DOHH2 (cell line): ENCODE results near the gene NTS.
A peak's percentile ranks its signal among the peaks of the same experiment; 100 is the strongest.

Experiments used
- H3F3A ChIP-seq: fragments of 200-600 bp; sonication (generic), shearing (Covaris generic); 2 replicates; pipeline ENCODE4 v1.6.0; 2016; ENCODE audit warnings: antibody characterized with exemption, mild to moderate bottlenecking; ENCODE audit not compliant: control insufficient read depth, insufficient read depth
- H3K27ac ChIP-seq: fragments of 200-600 bp; sonication (generic); 2 replicates; pipeline ENCODE4 v1.5.1; 2014; ENCODE audit warnings: low read depth, mild to moderate bottlenecking, low read length, moderate library complexity
- H3K27me3 ChIP-seq: fragments of 200-600 bp; sonication (generic); 2 replicates; pipeline ENCODE4 v1.6.1; 2014; ENCODE audit warnings: mild to moderate bottlenecking, low read length, mixed read lengths; ENCODE audit not compliant: control insufficient read depth
- H3K36me3 ChIP-seq: fragments of 200-600 bp; sonication (generic); 2 replicates; pipeline ENCODE4 v1.6.1; 2014; ENCODE audit warnings: mild to moderate bottlenecking, low read length, moderate library complexity, mixed read lengths; ENCODE audit not compliant: control insufficient read depth
- H3K4me1 ChIP-seq: fragments of 200-600 bp; sonication (generic); 2 replicates; pipeline ENCODE4 v1.6.1; 2014; ENCODE audit warnings: mild to moderate bottlenecking, low read length, mixed read lengths; ENCODE audit not compliant: control insufficient read depth
- H3K4me2 ChIP-seq: fragments of 200-600 bp; sonication (generic); 2 replicates; pipeline ENCODE4 v1.6.0; 2014; ENCODE audit warnings: mild to moderate bottlenecking, low read length, moderate library complexity
- H3K4me3 ChIP-seq: fragments of 200-600 bp; sonication (generic); 2 replicates; pipeline ENCODE4 v1.5.1; 2014; ENCODE audit warnings: mild to moderate bottlenecking, low read length, mixed read lengths
- H3K79me2 ChIP-seq: fragments of 200-600 bp; sonication (generic); 2 replicates; pipeline ENCODE4 v1.6.1; 2014; ENCODE audit warnings: mild to moderate bottlenecking, low read length, mixed read lengths; ENCODE audit not compliant: control insufficient read depth
- H3K9me2 ChIP-seq: fragments of 200-600 bp; sonication (generic); replicated peaks from 2 replicates; pipeline ENCODE4 v1.6.1; 2014; ENCODE audit warnings: mild to moderate bottlenecking, low read length, mixed read lengths; ENCODE audit not compliant: control insufficient read depth
- H3K9me3 ChIP-seq: fragments of 200-600 bp; sonication (generic); 2 replicates; pipeline ENCODE4 v1.6.1; 2014; ENCODE audit warnings: antibody characterized with exemption, low read length, mixed read lengths; ENCODE audit not compliant: control insufficient read depth, insufficient read depth
- H4K20me1 ChIP-seq: fragments of 200-600 bp; sonication (generic); 2 replicates; pipeline ENCODE4 v1.6.0; 2014; ENCODE audit warnings: low read depth, mild to moderate bottlenecking, antibody characterized with exemption, low read length, moderate library complexity; ENCODE audit not compliant: control insufficient read depth, insufficient read depth
- CTCF ChIP-seq: fragments of 200-600 bp; sonication (generic); IDR thresholded peaks from one replicate; pipeline ENCODE4 v1.5.1; 2014; ENCODE audit warnings: antibody characterized with exemption, mild to moderate bottlenecking, low read depth, low read length; ENCODE audit not compliant: poor library complexity, severe bottlenecking
- EZH2phosphoT487 ChIP-seq: fragments of 200-600 bp; sonication (generic); IDR thresholded peaks from 2 replicates; pipeline ENCODE4 v1.6.1; 2017; ENCODE audit warnings: borderline replicate concordance, mild to moderate bottlenecking, antibody characterized with exemption, low read length, moderate library complexity, mixed read lengths

Gene NTS

GRCh38 chr12:85874031-85874461 is at the start of gene NTS:
Gene NTS (plus strand): TSS chr12:85874295. CDS start chr12:85874404, 109 bp downstream.
- no peaks in the 10 kb centered on the region for H4K20me1 ChIP-seq
- H3K79me2 ChIP-seq: no peaks in the 10 kb centered on the region
- no peak within 1 kb of the TSS for H3K27ac ChIP-seq
- H3K36me3 ChIP-seq: no peaks in the 10 kb centered on the region
- H3K4me1 ChIP-seq: 0 out of 2 replicates have a peak, but pooled peaks cover 3% of the 10 kb centered on the region
- H3K4me3 ChIP-seq: no peak within 1 kb of the TSS
- 0 out of 2 replicates have a peak within 1 kb of the TSS, but pooled peaks have one; percentile 7 for H3K4me2 ChIP-seq
- no peaks in the 10 kb centered on the region for H3K9me2 ChIP-seq
- no peaks in the 10 kb centered on the region for H3F3A ChIP-seq
- TF ChIP-seq EZH2phosphoT487: no peak
- TF ChIP-seq CTCF: no peak
- no peaks in the 10 kb centered on the region; the same call in 1 of the 2 replicates for H3K27me3 ChIP-seq
- no peaks in the 10 kb centered on the region for H3K9me3 ChIP-seq

- Histone ChIP-seq H3K27ac (no peak overlapping the region), H4K20me1 (no peaks in the 10 kb centered on the region), H3K79me2 (no peaks in the 10 kb centered on the region), H3K9me3 (no peaks in the 10 kb centered on the region), H3K4me1 (no peaks in the 10 kb centered on the region), H3K9me2 (no peaks in the 10 kb centered on the region), H3F3A (no peaks in the 10 kb centered on the region), H3K4me2 (no peak overlapping the region), H3K27me3 (no peaks in the 10 kb centered on the region), H3K4me3 (no peak overlapping the region), H3K36me3 (no peaks in the 10 kb centered on the region)
- no peak for TF ChIP-seq CTCF
- no peak for TF ChIP-seq EZH2phosphoT487
Observed at GRCh38 chr12:85825746-85826145, 48.3 kb upstream of the NTS start.

GRCh38 chr12:85828576-85828975 is 45.5 kb upstream of the NTS start:
- H3K36me3 ChIP-seq: no peaks in the 10 kb centered on the region
- TF ChIP-seq CTCF (no peak), EZH2phosphoT487 (no peak)
- H3K79me2 ChIP-seq: no peaks in the 10 kb centered on the region
- H3K9me2 ChIP-seq: no peaks in the 10 kb centered on the region
- no peaks in the 10 kb centered on the region for H3F3A ChIP-seq
- no peaks in the 10 kb centered on the region for H3K27me3 ChIP-seq
- no peaks in the 10 kb centered on the region for H3K9me3 ChIP-seq
- no peaks in the 10 kb centered on the region for H3K4me1 ChIP-seq
- H3K4me3 ChIP-seq: no peak overlapping the region
- no peak overlapping the region for H3K4me2 ChIP-seq
- H4K20me1 ChIP-seq: no peaks in the 10 kb centered on the region
- H3K27ac ChIP-seq: no peak overlapping the region
